ENCODE measurements around the gene EXOC7. TPM values are rescaled to one million over a fixed set of nuclear protein-coding genes. Genes with fewer than 3 reads are reported as not detected.

Gene EXOC7
- polyA plus RNA-seq, 4 donors: 138 to 167 (median 154) TPM

- DNase-seq (ENCODE audit: low read depth in 4 of 4, low spot score in 3 of 4): no peak
Observed at GRCh38 chr17:76122431-76123190, 19.0 kb upstream of the EXOC7 start.

GRCh38 chr17:76121932-76122430 lies 18.4 kb upstream of the EXOC7 start:
- no peak for DNase-seq (ENCODE audit: low read depth in 4 of 4, low spot score in 3 of 4)

GRCh38 chr17:76120658-76121008 lies 17.0 kb upstream of the EXOC7 start:
- DNase-seq (ENCODE audit: low read depth in 4 of 4, low spot score in 3 of 4): no peak

GRCh38 chr17:76119409-76120371 lies 16.1 kb upstream of the EXOC7 start:
- DNase-seq (ENCODE audit: low read depth in 4 of 4, low spot score in 3 of 4): no peak

- DNase-seq (ENCODE audit: low read depth in 4 of 4, low spot score in 3 of 4): no peak
Observed at GRCh38 chr17:76115138-76115754, 11.7 kb upstream of the EXOC7 start.

- DNase-seq (ENCODE audit: low read depth in 4 of 4, low spot score in 3 of 4): no peak
Observed at GRCh38 chr17:76111956-76112355, 8.4 kb upstream of the EXOC7 start.

GRCh38 chr17:76107509-76107908 lies 3.9 kb upstream of the EXOC7 start:
- no peak for DNase-seq (ENCODE audit: low read depth in 4 of 4, low spot score in 3 of 4)

GRCh38 chr17:76106703-76107102 lies 3.1 kb upstream of the EXOC7 start:
- no peak for DNase-seq (ENCODE audit: low read depth in 4 of 4, low spot score in 3 of 4)

- no peak for DNase-seq (ENCODE audit: low read depth in 4 of 4, low spot score in 3 of 4)
Observed at GRCh38 chr17:76104896-76105231, 1.3 kb upstream of the EXOC7 start.

- no peak for DNase-seq (ENCODE audit: low read depth in 4 of 4, low spot score in 3 of 4)
Observed at GRCh38 chr17:76104140-76104895, 731 bp upstream of the EXOC7 start.

GRCh38 chr17:76102944-76103273 lies 678 bp downstream of the EXOC7 start:
- DNase-seq (ENCODE audit: low read depth in 4 of 4, low spot score in 3 of 4): no peak

- no peak for DNase-seq (ENCODE audit: low read depth in 4 of 4, low spot score in 3 of 4)
Observed at GRCh38 chr17:76097716-76098295, 5.8 kb downstream of the EXOC7 start.

- DNase-seq (ENCODE audit: low read depth in 4 of 4, low spot score in 3 of 4): no peak
Observed at GRCh38 chr17:76095943-76096342, 7.6 kb downstream of the EXOC7 start.

- no peak for DNase-seq (ENCODE audit: low read depth in 4 of 4, low spot score in 3 of 4)
Observed at GRCh38 chr17:76094046-76094445, 9.5 kb downstream of the EXOC7 start.

- DNase-seq (ENCODE audit: low read depth in 4 of 4, low spot score in 3 of 4): no peak
Observed at GRCh38 chr17:76092526-76093413, 10.8 kb downstream of the EXOC7 start.

- no peak for DNase-seq (ENCODE audit: low read depth in 4 of 4, low spot score in 3 of 4)
Observed at GRCh38 chr17:76091526-76092286, 11.9 kb downstream of the EXOC7 start.

GRCh38 chr17:76090517-76091129 lies 13.0 kb downstream of the EXOC7 start:
- no peak for DNase-seq (ENCODE audit: low read depth in 4 of 4, low spot score in 3 of 4)
